Spinal cord (tissue), 10 donors: Measurements from ENCODE around the gene TGFB1. TPM values are rescaled to one million over a fixed set of nuclear protein-coding genes. Genes with fewer than 3 reads are reported as not detected.

Experiments used
- DNase-seq, 6 donors: peaks; one replicate each; pipeline versions ENCODE4 v3.0.0 to v3.0.0-alpha.2; 2013 to 2015; ENCODE audit warnings: low spot score in 6 of 6, low read depth in 4 of 6
- H3K27ac ChIP-seq: one replicate; pipeline ENCODE4 v1.5.1; 2013; ENCODE audit warnings: low read depth, low read length, control low read depth
- H3K27me3 ChIP-seq: one replicate; pipeline ENCODE4 v1.6.1; 2013; ENCODE audit warnings: low read length; ENCODE audit not compliant: control insufficient read depth, insufficient read depth
- H3K36me3 ChIP-seq: one replicate; pipeline ENCODE4 v1.6.1; 2013; ENCODE audit warnings: low read length; ENCODE audit not compliant: control insufficient read depth, insufficient read depth
- H3K4me1 ChIP-seq: one replicate; pipeline ENCODE4 v1.6.1; 2013; ENCODE audit warnings: low read length; ENCODE audit not compliant: control insufficient read depth, insufficient read depth
- H3K4me3 ChIP-seq: one replicate; pipeline ENCODE4 v1.5.1; 2013; ENCODE audit warnings: low read depth, low read length, control low read depth
- H3K9me3 ChIP-seq: one replicate; pipeline ENCODE4 v1.6.1; 2013; ENCODE audit warnings: low read length; ENCODE audit not compliant: control insufficient read depth, insufficient read depth
- WGBS: methylation state at CpG from one replicate; pipeline ENCODE4 v1.1.5; 2013; ENCODE audit warnings: missing lambda C conversion rate; ENCODE audit not compliant: insufficient coverage; 5-methylcytosine and 5-hydroxymethylcytosine counted together
- polyA plus RNA-seq, 2 donors: library from polyadenylated mRNA; unstranded; fragments of 120-200 nt; gene quantifications; one replicate each; pipeline ENCODE4 v1.2.1, GENCODE V29; 2013; ENCODE audit not compliant: insufficient read length in 2 of 2
- total RNA-seq, 2 donors: library from RNA; depleted of rRNA in 1 of 2; stranded (reverse); fragments of 120-200 nt in 1 of 2; fragments of >200 nt in 1 of 2; gene quantifications; one replicate each; pipeline versions ENCODE4 v1.2.3 to v1.2.4, GENCODE V29; 2013 to 2014
- donor health status: healthy.

Gene TGFB1
- total and polyA plus RNA-seq, 4 donors, result 6.6 to 31.5 (median 18.8) TPM

- peaks cover 32% of the 10 kb centered on the region for H3K4me1 ChIP-seq
- H3K9me3 ChIP-seq, result no peaks in the 10 kb centered on the region
- H3K4me3 ChIP-seq, result no peak overlapping the region
- peak; percentile 86 to 98 (median 93) for DNase-seq
- no peaks in the 10 kb centered on the region for H3K27me3 ChIP-seq
- 12% methylated on average over 5 of the region's 8 CpGs for WGBS
- H3K36me3 ChIP-seq, result peaks cover 51% of the 10 kb centered on the region
- H3K27ac ChIP-seq, result peak overlapping the region; percentile 92
Measured at GRCh38 chr19:41308450-41309179, 45.1 kb downstream of the TGFB1 start.

- WGBS, result 35% methylated on average over 2 of the region's 4 CpGs
- H3K27me3 ChIP-seq, result no peaks in the 10 kb centered on the region
- H3K4me1 ChIP-seq, result peaks cover 32% of the 10 kb centered on the region
- H3K27ac ChIP-seq, result peak overlapping the region; percentile 63
- H3K4me3 ChIP-seq, result no peak overlapping the region
- DNase-seq, result no peak
- no peaks in the 10 kb centered on the region for H3K9me3 ChIP-seq
- peaks cover 51% of the 10 kb centered on the region for H3K36me3 ChIP-seq
Measured at GRCh38 chr19:41307954-41308449, 45.7 kb downstream of the TGFB1 start.

- Histone ChIP-seq H3K4me3 (no peak overlapping the region), H3K9me3 (no peaks in the 10 kb centered on the region), H3K36me3 (peaks cover 52% of the 10 kb centered on the region), H3K27me3 (no peaks in the 10 kb centered on the region), H3K27ac (no peak overlapping the region), H3K4me1 (peaks cover 32% of the 10 kb centered on the region)
- no peak for DNase-seq
- 73% methylated on average over 2 of the region's 8 CpGs for WGBS
Measured at GRCh38 chr19:41307090-41307875, 46.4 kb downstream of the TGFB1 start.

- H3K36me3 ChIP-seq, result peaks cover 64% of the 10 kb centered on the region
- H3K9me3 ChIP-seq, result no peaks in the 10 kb centered on the region
- H3K27me3 ChIP-seq, result no peaks in the 10 kb centered on the region
- H3K4me3 ChIP-seq, result no peak overlapping the region
- no peak overlapping the region for H3K27ac ChIP-seq
- 78% methylated on average over 13 of the region's 13 CpGs for WGBS
- peaks cover 26% of the 10 kb centered on the region for H3K4me1 ChIP-seq
- DNase-seq, result no peak
Measured at GRCh38 chr19:41305927-41306793, 47.6 kb downstream of the TGFB1 start.

GRCh38 chr19:41304706-41305483, 48.8 kb downstream of the TGFB1 start:
- no peaks in the 10 kb centered on the region for H3K27me3 ChIP-seq
- WGBS, result 96% methylated on average over 3 of the region's 4 CpGs
- no peak overlapping the region for H3K27ac ChIP-seq
- no peaks in the 10 kb centered on the region for H3K9me3 ChIP-seq
- DNase-seq, result no peak
- no peak overlapping the region for H3K4me3 ChIP-seq
- H3K36me3 ChIP-seq, result peaks cover 72% of the 10 kb centered on the region
- H3K4me1 ChIP-seq, result peaks cover 22% of the 10 kb centered on the region

- Histone ChIP-seq H3K36me3 (peaks cover 81% of the 10 kb centered on the region), H3K4me3 (no peak overlapping the region), H3K27ac (no peak overlapping the region), H3K9me3 (no peaks in the 10 kb centered on the region), H3K4me1 (peaks cover 20% of the 10 kb centered on the region), H3K27me3 (no peaks in the 10 kb centered on the region)
- no peak for DNase-seq
- WGBS, result 96% methylated on average over 9 of the region's 14 CpGs
Measured at GRCh38 chr19:41303954-41304353, 49.8 kb downstream of the TGFB1 start.

- H3K4me1 ChIP-seq, result peaks cover 9% of the 10 kb centered on the region
- H3K36me3 ChIP-seq, result peaks cover 87% of the 10 kb centered on the region
- H3K27ac ChIP-seq, result no peak overlapping the region
Measured at GRCh38 chr19:41302624-41303351, 50.9 kb downstream of the TGFB1 start.

GRCh38 chr19:41300555-41300954, 53.2 kb downstream of the TGFB1 start:
- Histone ChIP-seq H3K9me3 (no peaks in the 10 kb centered on the region), H3K4me1 (peaks cover 12% of the 10 kb centered on the region), H3K27me3 (no peaks in the 10 kb centered on the region), H3K4me3 (no peak overlapping the region), H3K27ac (no peak overlapping the region), H3K36me3 (peaks cover 89% of the 10 kb centered on the region)
- 97% methylated on average over 4 of the region's 6 CpGs for WGBS
- no peak for DNase-seq

More at GRCh38 chr19:41302624-41303351, 50.9 kb downstream of the TGFB1 start:
- no peaks in the 10 kb centered on the region for H3K9me3 ChIP-seq
- no peak overlapping the region for H3K4me3 ChIP-seq
- H3K27me3 ChIP-seq, result no peaks in the 10 kb centered on the region
- no peak for DNase-seq
- WGBS, result 92% methylated on average over 19 of the region's 21 CpGs
